ENCODE data around the gene GPR45. TPM values are rescaled to one million over a fixed set of nuclear protein-coding genes. Genes with fewer than 3 reads are reported as not detected.

GPR45 gene
- total and polyA plus RNA-seq, 2 experiments from 2014 or later, result 0.21 to 0.26 TPM

- H4K20me1 ChIP-seq (replicated peaks; ENCODE audit: insufficient read depth), result 0 out of 2 replicates have a peak, but pooled peaks cover 4% of the 10 kb centered on the region
- Mint-ChIP-seq H3K4me1 (peaks cover 6% of the 10 kb centered on the region; the same call in 2 of the 3 replicates), H3K27me3 (ENCODE audit: insufficient read depth, low read depth, poor library complexity) (peaks cover 4% of the 10 kb centered on the region), H3K4me3 (no peak overlapping the region), H3K9me3 (no peaks in the 10 kb centered on the region), H3K36me3 (ENCODE audit: low read depth) (peaks cover 43% of the 10 kb centered on the region), H3K27ac (no peak overlapping the region)
- no peaks in the 10 kb centered on the region for H3F3A ChIP-seq (replicated peaks; ENCODE audit: low read depth)
- no peak for DNase-seq (ENCODE audit: low spot score)
- TF ChIP-seq EZH2phosphoT487 (IDR thresholded peaks at IDR 0.05; ENCODE audit: unreplicated experiment) (no peak), EZH2 (IDR thresholded peaks at IDR 0.05; ENCODE audit: low read depth, unreplicated experiment) (no peak), STAT1 (IDR thresholded peaks at IDR 0.05; ENCODE audit: unreplicated experiment) (no peak)
- no peaks in the 10 kb centered on the region for H3K9me2 ChIP-seq (ENCODE audit: insufficient read depth)
- H3K27ac ChIP-seq (ENCODE audit: low read depth), result no peak overlapping the region
- H3K27me3 ChIP-seq (ENCODE audit: insufficient read depth), result no peaks in the 10 kb centered on the region
- H3K4me2 ChIP-seq, result no peak overlapping the region
- H2AFZ ChIP-seq, result no peak overlapping the region
- H3K79me2 ChIP-seq (replicated peaks; ENCODE audit: insufficient read depth), result no peaks in the 10 kb centered on the region
- H3K4me3 ChIP-seq, result no peak overlapping the region
- H3K36me3 ChIP-seq (ENCODE audit: insufficient read depth), result peaks cover 12% of the 10 kb centered on the region
- no peak for ATAC-seq
- no peaks in the 10 kb centered on the region for H3K4me1 ChIP-seq (ENCODE audit: insufficient read depth)
Observed at GRCh38 chr2:105291981-105292380, 50.4 kb downstream of the GPR45 start.

Other genes with a start within 250 kb of the GPR45 start
- 64.7 and 70.9 TPM in 2 replicates for gene MRPS9, start 203.7 kb upstream of the GPR45 start, total RNA-seq (2014; rRNA removed; shearing (Covaris generic))
- gene MRPS9, start 203.7 kb upstream of the GPR45 start, polyA plus RNA-seq (2016; fragmentation: Nextera tagmentation; extraction: Ambion mirVana), result 65.2 and 78.9 TPM in 2 replicates
- gene TGFBRAP1, start 88.0 kb downstream of the GPR45 start, total RNA-seq (2014; rRNA removed; shearing (Covaris generic)), result 21.2 and 23.5 TPM in 2 replicates
- gene TGFBRAP1, start 88.0 kb downstream of the GPR45 start, polyA plus RNA-seq (2016; fragmentation: Nextera tagmentation; extraction: Ambion mirVana), result 6.3 and 8.2 TPM in 2 replicates
- gene C2orf49, start 95.8 kb downstream of the GPR45 start, total RNA-seq (2014; rRNA removed; shearing (Covaris generic)), result 19.6 and 26.0 TPM in 2 replicates
- gene C2orf49, start 95.8 kb downstream of the GPR45 start, polyA plus RNA-seq (2016; fragmentation: Nextera tagmentation; extraction: Ambion mirVana), result 33.8 and 34.7 TPM in 2 replicates
- gene FHL2, start 157.3 kb downstream of the GPR45 start, total RNA-seq (2014; rRNA removed; shearing (Covaris generic)), result 30.9 and 35.7 TPM in 2 replicates
- gene FHL2, start 157.3 kb downstream of the GPR45 start, polyA plus RNA-seq (2016; fragmentation: Nextera tagmentation; extraction: Ambion mirVana), result 27.2 and 29.0 TPM in 2 replicates

Data from GM23338 (cell line).